ENCODE measurements around the gene BANP. TPM values are rescaled to one million over a fixed set of nuclear protein-coding genes. Genes with fewer than 3 reads are reported as not detected.

The BANP gene
- total and polyA plus RNA-seq, 2 experiments from 2014 or later = 22.8 to 23.8 TPM

DNA sequence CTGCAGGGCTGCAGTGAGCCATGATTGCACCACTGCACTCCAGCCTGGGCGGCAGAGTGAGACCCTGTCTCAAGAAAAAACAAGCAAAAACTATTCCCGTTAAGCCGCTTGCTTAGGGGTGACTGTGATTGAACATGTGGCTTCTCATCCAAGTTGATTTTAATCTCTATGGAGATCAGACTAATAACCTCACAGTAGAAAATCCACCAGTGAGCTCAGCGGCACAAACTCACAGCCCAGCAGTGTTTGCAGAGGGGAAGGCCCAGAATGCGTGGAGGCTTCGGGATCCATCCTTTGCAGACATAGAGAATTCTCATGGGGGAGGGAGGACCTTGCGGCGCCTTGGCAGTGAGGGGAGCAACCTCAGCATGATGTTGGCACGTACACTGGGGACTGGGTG lies 7.4 kb downstream of the BANP start:
- WGBS (ENCODE audit: low lambda C conversion rate, missing lambda C conversion rate) = 90% methylated on average over 9 of the region's 9 CpGs
- Histone ChIP-seq H3K27ac (no peak overlapping the region), H3K4me3 (no peak overlapping the region), H3K4me1 (ENCODE audit: insufficient read depth) (peaks cover 19% of the 10 kb centered on the region), H3K36me3 (replicated peaks; ENCODE audit: insufficient read depth, low read depth) (no peaks in the 10 kb centered on the region), H3K4me2 (no peak overlapping the region), H3K79me2 (peaks cover 99% of the 10 kb centered on the region), H3K9me2 (replicated peaks; ENCODE audit: insufficient read depth) (no peaks in the 10 kb centered on the region), H2AFZ (no peak overlapping the region), H4K20me1 (ENCODE audit: insufficient read depth, poor library complexity, severe bottlenecking) (peaks cover 3% of the 10 kb centered on the region), H3K9me3 (ENCODE audit: low read depth) (no peaks in the 10 kb centered on the region), H3K27me3 (no peaks in the 10 kb centered on the region)
- no peak for DNase-seq (ENCODE audit: low spot score)
- TF ChIP-seq EZH2phosphoT487 (IDR thresholded peaks at IDR 0.05; ENCODE audit: low read depth, severe bottlenecking, unreplicated experiment) (no peak), EZH2 (IDR thresholded peaks at IDR 0.05; ENCODE audit: borderline replicate concordance) (no peak)
- TF ChIP-seq, protein P1, sequence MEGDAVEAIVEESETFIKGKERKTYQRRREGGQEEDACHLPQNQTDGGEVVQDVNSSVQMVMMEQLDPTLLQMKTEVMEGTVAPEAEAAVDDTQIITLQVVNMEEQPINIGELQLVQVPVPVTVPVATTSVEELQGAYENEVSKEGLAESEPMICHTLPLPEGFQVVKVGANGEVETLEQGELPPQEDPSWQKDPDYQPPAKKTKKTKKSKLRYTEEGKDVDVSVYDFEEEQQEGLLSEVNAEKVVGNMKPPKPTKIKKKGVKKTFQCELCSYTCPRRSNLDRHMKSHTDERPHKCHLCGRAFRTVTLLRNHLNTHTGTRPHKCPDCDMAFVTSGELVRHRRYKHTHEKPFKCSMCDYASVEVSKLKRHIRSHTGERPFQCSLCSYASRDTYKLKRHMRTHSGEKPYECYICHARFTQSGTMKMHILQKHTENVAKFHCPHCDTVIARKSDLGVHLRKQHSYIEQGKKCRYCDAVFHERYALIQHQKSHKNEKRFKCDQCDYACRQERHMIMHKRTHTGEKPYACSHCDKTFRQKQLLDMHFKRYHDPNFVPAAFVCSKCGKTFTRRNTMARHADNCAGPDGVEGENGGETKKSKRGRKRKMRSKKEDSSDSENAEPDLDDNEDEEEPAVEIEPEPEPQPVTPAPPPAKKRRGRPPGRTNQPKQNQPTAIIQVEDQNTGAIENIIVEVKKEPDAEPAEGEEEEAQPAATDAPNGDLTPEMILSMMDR (IDR thresholded peaks at IDR 0.05; ENCODE audit: poor library complexity) = no peak

DNA sequence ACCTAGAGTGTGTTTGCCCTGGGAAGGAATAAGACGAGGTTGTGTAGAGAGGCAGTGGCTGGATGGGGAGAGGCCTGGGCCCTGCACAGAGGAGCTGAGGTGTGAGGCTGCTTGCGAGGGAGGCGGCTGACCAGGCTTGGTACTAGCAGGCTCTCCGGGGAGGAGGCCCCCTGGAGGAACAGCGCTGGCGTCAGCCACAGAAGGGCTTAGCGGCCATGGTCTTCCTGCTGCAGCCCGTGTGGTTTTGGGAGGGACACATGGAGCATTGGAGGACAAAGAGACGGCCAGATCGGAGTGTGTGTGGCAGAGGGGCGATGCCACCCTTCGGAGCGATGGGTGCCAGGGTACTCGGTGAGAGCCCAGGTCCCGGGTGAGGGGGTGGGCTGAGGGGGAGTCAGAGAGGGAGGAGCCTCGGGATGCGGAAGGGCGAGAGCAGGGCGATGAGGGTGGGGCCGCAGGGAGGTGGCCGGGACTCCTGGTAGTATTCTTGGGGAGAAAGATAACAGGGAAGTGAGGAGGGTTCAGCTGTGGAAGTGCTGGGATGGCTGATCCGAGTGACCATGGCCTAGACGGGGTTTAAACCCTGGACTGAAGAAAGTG lies 8.3 kb downstream of the BANP start:
- Histone ChIP-seq H4K20me1 (ENCODE audit: insufficient read depth, poor library complexity, severe bottlenecking) (peaks cover 3% of the 10 kb centered on the region), H3K4me1 (ENCODE audit: insufficient read depth) (peaks cover 19% of the 10 kb centered on the region), H3K79me2 (peaks cover 99% of the 10 kb centered on the region), H3K9me2 (replicated peaks; ENCODE audit: insufficient read depth) (no peaks in the 10 kb centered on the region), H2AFZ (no peak overlapping the region), H3K9me3 (ENCODE audit: low read depth) (no peaks in the 10 kb centered on the region), H3K27me3 (no peaks in the 10 kb centered on the region), H3K36me3 (replicated peaks; ENCODE audit: insufficient read depth, low read depth) (no peaks in the 10 kb centered on the region), H3K4me3 (no peak overlapping the region), H3K4me2 (no peak overlapping the region), H3K27ac (no peak overlapping the region)
- 93% methylated on average over 21 of the region's 23 CpGs for WGBS (ENCODE audit: low lambda C conversion rate, missing lambda C conversion rate)
- DNase-seq (ENCODE audit: low spot score) = no peak
- TF ChIP-seq EZH2phosphoT487 (IDR thresholded peaks at IDR 0.05; ENCODE audit: low read depth, severe bottlenecking, unreplicated experiment) (no peak), EZH2 (IDR thresholded peaks at IDR 0.05; ENCODE audit: borderline replicate concordance) (no peak)
- TF ChIP-seq, protein P1 (IDR thresholded peaks at IDR 0.05; ENCODE audit: poor library complexity) = no peak

DNA sequence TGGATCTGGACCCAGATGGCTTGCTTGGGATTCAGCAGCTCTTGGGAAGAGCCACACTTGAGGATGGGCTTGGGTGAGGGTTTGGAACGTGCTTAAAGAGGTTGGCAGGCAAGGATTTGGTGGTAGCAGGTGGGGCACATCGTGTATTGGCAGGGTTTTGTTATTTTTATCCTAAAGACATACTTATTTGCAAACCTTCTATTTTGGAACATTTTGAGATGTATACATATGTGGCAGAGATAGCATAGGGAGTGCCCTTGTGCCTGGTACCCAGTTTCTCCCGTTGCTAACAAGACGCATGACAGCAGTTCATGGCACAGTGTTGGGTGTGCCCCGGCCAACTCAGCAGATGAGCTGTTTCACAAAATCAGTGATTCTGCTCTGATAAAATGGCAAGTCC lies 9.1 kb downstream of the BANP start:
- Histone ChIP-seq H3K27ac (no peak overlapping the region), H3K27me3 (no peaks in the 10 kb centered on the region), H2AFZ (no peak overlapping the region), H3K4me2 (no peak overlapping the region), H3K36me3 (replicated peaks; ENCODE audit: insufficient read depth, low read depth) (no peaks in the 10 kb centered on the region), H3K9me3 (ENCODE audit: low read depth) (no peaks in the 10 kb centered on the region), H3K79me2 (peaks cover 99% of the 10 kb centered on the region), H4K20me1 (ENCODE audit: insufficient read depth, poor library complexity, severe bottlenecking) (peaks cover 3% of the 10 kb centered on the region), H3K4me3 (no peak overlapping the region), H3K4me1 (ENCODE audit: insufficient read depth) (peaks cover 19% of the 10 kb centered on the region), H3K9me2 (replicated peaks; ENCODE audit: insufficient read depth) (no peaks in the 10 kb centered on the region)
- WGBS (ENCODE audit: low lambda C conversion rate, missing lambda C conversion rate) = 95% methylated on average over 5 of the region's 5 CpGs
- no peak for DNase-seq (ENCODE audit: low spot score)
- TF ChIP-seq EZH2 (IDR thresholded peaks at IDR 0.05; ENCODE audit: borderline replicate concordance) (no peak), EZH2phosphoT487 (IDR thresholded peaks at IDR 0.05; ENCODE audit: low read depth, severe bottlenecking, unreplicated experiment) (no peak)
- TF ChIP-seq, protein P1 (IDR thresholded peaks at IDR 0.05; ENCODE audit: poor library complexity) = no peak
